ENCODE results near the gene CLSTN1. TPM values are rescaled to one million over a fixed set of nuclear protein-coding genes. Genes with fewer than 3 reads are reported as not detected.

The CLSTN1 gene
- total RNA-seq, 1 experiment from 2014 or later: 100 TPM

GRCh38 chr1:9841460-9841859, 17.7 kb upstream of the CLSTN1 start:
- H2BK12ac ChIP-seq (ENCODE audit: insufficient read length, low read depth, low read length): no peak overlapping the region
- Mint-ChIP-seq H3K4me1 (peaks cover 11 to 28% of the 10 kb centered on the region in 2 experiments), H3K27ac (no peak overlapping the region), H3K4me3 (no peak overlapping the region), H3K9me3 (peaks cover 0 to 3% of the 10 kb centered on the region in 2 experiments; a peak in 1 of 5 replicates), H3K36me3 (ENCODE audit: insufficient read depth in 1 of 3, low read depth in 3 of 3) (no peaks in the 10 kb centered on the region), H3K27me3 (ENCODE audit: low read depth) (peaks cover 7% of the 10 kb centered on the region)
- no peak overlapping the region for H3K14ac ChIP-seq (ENCODE audit: insufficient read depth, low read length)
- H3K4ac ChIP-seq (ENCODE audit: low read depth, low read length): no peak overlapping the region
- no peak overlapping the region for H2AK5ac ChIP-seq (ENCODE audit: insufficient read length, low read length)
- no peak overlapping the region for H3K27ac ChIP-seq (ENCODE audit: insufficient read length, low read depth, low read length)
- WGBS (ENCODE audit: extremely low coverage, insufficient read length, low lambda C conversion rate): no CpG with 5 or more reads among the region's 2 CpGs
- no peaks in the 10 kb centered on the region for H4K20me1 ChIP-seq (ENCODE audit: control insufficient read depth, insufficient read depth, insufficient read length)
- no peak overlapping the region for H4K5ac ChIP-seq (ENCODE audit: insufficient read length, low read depth, low read length)
- H3T11ph ChIP-seq (ENCODE audit: low read length): no peak overlapping the region
- H3K4me2 ChIP-seq (ENCODE audit: insufficient read depth, insufficient read length, low read length): no peak overlapping the region
- H2BK15ac ChIP-seq (ENCODE audit: low read depth, low read length): no peak overlapping the region
- no peak overlapping the region for H2BK5ac ChIP-seq (ENCODE audit: insufficient read length, low read length)
- H2BK20ac ChIP-seq (ENCODE audit: low read depth, low read length, poor library complexity, severe bottlenecking): no peak overlapping the region
- no peak overlapping the region for H4K8ac ChIP-seq (replicated peaks; ENCODE audit: insufficient read length, low read depth, low read length)
- no peak overlapping the region for H3K18ac ChIP-seq (ENCODE audit: insufficient read length, low read depth, low read length)
- no peak overlapping the region for H4K91ac ChIP-seq (ENCODE audit: insufficient read length, low read depth, low read length)
- H3K23ac ChIP-seq (ENCODE audit: insufficient read length, low read depth, low read length): no peak overlapping the region
- DNase-seq: no peak
- H3K23me2 ChIP-seq (ENCODE audit: insufficient read length, low read depth, low read length, poor library complexity, severe bottlenecking): no peaks in the 10 kb centered on the region
- no peaks in the 10 kb centered on the region for H3K9me3 ChIP-seq (ENCODE audit: control insufficient read depth, low read depth, low read length)
- H2BK120ac ChIP-seq (ENCODE audit: low read depth, low read length, poor library complexity, severe bottlenecking): no peak overlapping the region
- no peaks in the 10 kb centered on the region for H3K79me2 ChIP-seq (ENCODE audit: insufficient read depth, low read length)
- H3K79me1 ChIP-seq (ENCODE audit: insufficient read depth, low read depth, low read length, poor library complexity, severe bottlenecking): no peaks in the 10 kb centered on the region
- no peak overlapping the region for H3K56ac ChIP-seq (ENCODE audit: insufficient read length, low read depth, low read length)
- H2AFZ ChIP-seq (ENCODE audit: low read length): no peak overlapping the region
- TF ChIP-seq, protein P1, sequence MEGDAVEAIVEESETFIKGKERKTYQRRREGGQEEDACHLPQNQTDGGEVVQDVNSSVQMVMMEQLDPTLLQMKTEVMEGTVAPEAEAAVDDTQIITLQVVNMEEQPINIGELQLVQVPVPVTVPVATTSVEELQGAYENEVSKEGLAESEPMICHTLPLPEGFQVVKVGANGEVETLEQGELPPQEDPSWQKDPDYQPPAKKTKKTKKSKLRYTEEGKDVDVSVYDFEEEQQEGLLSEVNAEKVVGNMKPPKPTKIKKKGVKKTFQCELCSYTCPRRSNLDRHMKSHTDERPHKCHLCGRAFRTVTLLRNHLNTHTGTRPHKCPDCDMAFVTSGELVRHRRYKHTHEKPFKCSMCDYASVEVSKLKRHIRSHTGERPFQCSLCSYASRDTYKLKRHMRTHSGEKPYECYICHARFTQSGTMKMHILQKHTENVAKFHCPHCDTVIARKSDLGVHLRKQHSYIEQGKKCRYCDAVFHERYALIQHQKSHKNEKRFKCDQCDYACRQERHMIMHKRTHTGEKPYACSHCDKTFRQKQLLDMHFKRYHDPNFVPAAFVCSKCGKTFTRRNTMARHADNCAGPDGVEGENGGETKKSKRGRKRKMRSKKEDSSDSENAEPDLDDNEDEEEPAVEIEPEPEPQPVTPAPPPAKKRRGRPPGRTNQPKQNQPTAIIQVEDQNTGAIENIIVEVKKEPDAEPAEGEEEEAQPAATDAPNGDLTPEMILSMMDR (conservative IDR thresholded peaks at IDR 0.05): no peak
- H3K9ac ChIP-seq (ENCODE audit: extremely low read depth, insufficient read length, low read length): no peak overlapping the region
- no peaks in the 10 kb centered on the region for H3K4me1 ChIP-seq (ENCODE audit: insufficient read depth, low read length)
- H3K27me3 ChIP-seq (ENCODE audit: insufficient read depth, low read length): no peaks in the 10 kb centered on the region
